ENCODE measurements around the gene ST3GAL4.

- no peak for TF ChIP-seq CTCF (conservative IDR thresholded peaks at IDR 0.05; ENCODE audit: low read length)
- TF ChIP-seq EZH2phosphoT487 (IDR thresholded peaks at IDR 0.05; ENCODE audit: borderline replicate concordance): no peak
Measured at GRCh38 chr11:126446581-126446980, 91.1 kb downstream of the ST3GAL4 start.
